GM18867 (cell line): ENCODE measurements around the gene PRPF6.

ENCODE experiments used
- ATAC-seq: cut with Tn5 transposase; IDR thresholded peaks from one replicate; pipeline ENCODE4 v1.9.1; 2021; ENCODE audit warnings: mild to moderate bottlenecking, moderate library complexity; ENCODE audit not compliant: unreplicated experiment

PRPF6 gene, protein sequence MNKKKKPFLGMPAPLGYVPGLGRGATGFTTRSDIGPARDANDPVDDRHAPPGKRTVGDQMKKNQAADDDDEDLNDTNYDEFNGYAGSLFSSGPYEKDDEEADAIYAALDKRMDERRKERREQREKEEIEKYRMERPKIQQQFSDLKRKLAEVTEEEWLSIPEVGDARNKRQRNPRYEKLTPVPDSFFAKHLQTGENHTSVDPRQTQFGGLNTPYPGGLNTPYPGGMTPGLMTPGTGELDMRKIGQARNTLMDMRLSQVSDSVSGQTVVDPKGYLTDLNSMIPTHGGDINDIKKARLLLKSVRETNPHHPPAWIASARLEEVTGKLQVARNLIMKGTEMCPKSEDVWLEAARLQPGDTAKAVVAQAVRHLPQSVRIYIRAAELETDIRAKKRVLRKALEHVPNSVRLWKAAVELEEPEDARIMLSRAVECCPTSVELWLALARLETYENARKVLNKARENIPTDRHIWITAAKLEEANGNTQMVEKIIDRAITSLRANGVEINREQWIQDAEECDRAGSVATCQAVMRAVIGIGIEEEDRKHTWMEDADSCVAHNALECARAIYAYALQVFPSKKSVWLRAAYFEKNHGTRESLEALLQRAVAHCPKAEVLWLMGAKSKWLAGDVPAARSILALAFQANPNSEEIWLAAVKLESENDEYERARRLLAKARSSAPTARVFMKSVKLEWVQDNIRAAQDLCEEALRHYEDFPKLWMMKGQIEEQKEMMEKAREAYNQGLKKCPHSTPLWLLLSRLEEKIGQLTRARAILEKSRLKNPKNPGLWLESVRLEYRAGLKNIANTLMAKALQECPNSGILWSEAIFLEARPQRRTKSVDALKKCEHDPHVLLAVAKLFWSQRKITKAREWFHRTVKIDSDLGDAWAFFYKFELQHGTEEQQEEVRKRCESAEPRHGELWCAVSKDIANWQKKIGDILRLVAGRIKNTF

GRCh38 chr20:63980806-63981728 is at the start of gene PRPF6:
Gene PRPF6, plus strand, starts transcription at chr20:63981132. Its CDS starts 114 bp downstream, at chr20:63981246.
- peak; percentile 60 for ATAC-seq

- ATAC-seq = no peak
These were observed 49.2 kb upstream of the PRPF6 start for GRCh38 chr20:63931735-63932134.

GRCh38 chr20:63932606-63933160 is 48.2 kb upstream of the PRPF6 start:
- no peak for ATAC-seq

GRCh38 chr20:63933646-63934045 is 47.3 kb upstream of the PRPF6 start:
- no peak for ATAC-seq

DNA sequence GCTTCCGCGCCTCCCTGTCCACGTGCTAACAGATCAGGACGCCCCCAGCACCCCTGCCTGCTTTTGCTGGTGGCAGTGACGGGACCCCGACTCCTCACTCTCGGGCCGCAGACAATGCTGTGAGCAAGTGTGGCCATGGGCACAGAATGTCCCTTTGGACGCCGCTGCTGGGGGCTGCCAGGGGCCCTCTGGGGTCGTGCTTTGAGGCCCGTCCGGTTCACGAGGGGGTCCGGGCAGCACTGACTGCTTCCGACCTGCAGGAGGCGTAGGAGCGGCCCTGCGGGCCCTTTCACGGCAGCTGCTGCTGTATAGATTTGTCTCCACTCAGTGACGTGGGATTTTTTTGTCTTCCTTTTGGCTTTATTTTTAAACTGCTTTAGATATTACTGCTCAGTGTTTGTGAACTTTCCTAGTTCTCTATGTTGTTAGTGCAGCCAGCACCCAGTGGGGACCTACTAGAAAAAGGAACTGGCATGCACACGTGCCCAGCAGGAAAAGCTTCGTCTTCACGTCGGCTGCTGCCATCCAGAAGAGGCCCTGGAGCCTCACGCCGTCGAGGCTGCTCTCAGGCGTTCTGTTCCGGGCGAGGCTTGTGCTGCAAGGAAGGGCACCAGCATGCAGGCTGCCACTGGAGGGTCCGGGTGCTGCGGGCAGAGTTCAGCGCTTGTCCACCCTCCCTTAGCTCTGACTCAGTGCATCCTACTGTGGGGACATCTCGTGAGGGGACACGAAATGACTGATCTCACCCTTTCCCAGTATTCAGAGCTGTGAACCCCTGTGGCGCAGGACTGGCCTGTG is 46.5 kb upstream of the PRPF6 start:
- no peak for ATAC-seq

DNA sequence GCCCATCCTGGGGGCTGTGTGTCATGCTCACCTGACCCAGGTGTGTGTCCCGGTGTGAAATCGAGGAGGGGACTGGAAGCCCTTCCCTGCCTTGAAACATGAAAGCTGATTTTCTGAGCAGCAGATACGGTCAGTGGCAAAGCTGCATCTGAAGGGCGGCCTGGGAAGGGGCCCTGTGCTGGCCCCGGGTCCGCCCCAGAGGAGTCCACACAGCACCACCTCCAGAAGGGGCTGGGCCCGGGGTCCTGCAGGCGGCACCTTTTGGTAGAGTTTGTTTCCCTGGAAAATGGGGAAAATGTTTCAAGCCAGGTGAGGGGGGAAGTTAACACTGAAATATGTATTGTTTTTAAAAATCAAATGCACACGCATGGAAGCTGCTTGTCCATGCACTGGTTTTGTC is 45.5 kb upstream of the PRPF6 start:
- no peak for ATAC-seq

- ATAC-seq = no peak
These were observed 43.3 kb upstream of the PRPF6 start for GRCh38 chr20:63937596-63937995.

DNA sequence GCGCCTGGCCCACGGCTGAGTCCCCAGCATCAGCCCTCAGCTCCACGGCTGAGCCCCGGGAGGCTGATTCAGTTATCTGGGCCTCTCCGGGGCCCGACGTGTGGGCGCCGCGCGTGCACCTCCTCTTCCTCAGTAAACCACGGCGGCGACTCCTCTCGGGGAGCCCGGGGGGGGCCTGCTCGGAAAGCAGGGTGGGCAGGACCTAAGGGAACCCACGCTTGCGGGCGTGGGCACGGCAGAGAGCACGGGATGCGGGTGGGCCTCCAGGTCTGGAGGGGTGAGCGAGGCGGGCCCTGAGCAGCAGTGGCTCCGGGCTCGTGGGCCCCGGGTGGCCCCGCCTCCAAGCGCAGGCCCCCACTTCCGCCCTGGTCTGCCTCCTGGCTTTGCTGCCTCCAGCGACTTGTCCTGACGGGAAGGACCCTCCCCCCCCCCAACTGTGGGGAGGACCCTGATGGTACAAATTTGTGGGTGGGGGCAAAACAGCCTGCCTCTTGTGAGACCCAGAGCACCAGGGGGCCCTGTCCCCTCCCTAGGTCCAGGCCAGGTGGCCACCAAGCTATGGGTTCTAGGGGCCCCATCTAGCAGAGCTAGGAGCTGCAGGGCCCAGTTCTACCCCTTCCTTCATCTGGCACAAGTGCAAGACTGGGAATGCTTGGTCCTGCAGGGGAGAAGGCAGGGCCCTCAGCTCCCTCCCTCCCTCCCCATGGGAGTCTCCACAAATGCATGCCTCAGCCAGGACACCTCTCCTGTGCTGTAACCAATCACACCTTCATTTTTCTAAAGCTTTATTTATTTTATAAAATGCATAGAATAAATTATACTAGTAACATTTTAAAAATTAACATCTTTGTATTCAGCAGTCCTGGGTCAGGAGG is 41.6 kb upstream of the PRPF6 start:
- ATAC-seq = no peak

- ATAC-seq = no peak
These were observed 40.9 kb upstream of the PRPF6 start for GRCh38 chr20:63940071-63940471.

GRCh38 chr20:63940472-63941266 is 40.3 kb upstream of the PRPF6 start:
- no peak for ATAC-seq

- no peak for ATAC-seq
These were observed 39.5 kb upstream of the PRPF6 start for GRCh38 chr20:63941282-63942081.

- ATAC-seq = no peak
These were observed 38.5 kb upstream of the PRPF6 start for GRCh38 chr20:63942250-63942951.

DNA sequence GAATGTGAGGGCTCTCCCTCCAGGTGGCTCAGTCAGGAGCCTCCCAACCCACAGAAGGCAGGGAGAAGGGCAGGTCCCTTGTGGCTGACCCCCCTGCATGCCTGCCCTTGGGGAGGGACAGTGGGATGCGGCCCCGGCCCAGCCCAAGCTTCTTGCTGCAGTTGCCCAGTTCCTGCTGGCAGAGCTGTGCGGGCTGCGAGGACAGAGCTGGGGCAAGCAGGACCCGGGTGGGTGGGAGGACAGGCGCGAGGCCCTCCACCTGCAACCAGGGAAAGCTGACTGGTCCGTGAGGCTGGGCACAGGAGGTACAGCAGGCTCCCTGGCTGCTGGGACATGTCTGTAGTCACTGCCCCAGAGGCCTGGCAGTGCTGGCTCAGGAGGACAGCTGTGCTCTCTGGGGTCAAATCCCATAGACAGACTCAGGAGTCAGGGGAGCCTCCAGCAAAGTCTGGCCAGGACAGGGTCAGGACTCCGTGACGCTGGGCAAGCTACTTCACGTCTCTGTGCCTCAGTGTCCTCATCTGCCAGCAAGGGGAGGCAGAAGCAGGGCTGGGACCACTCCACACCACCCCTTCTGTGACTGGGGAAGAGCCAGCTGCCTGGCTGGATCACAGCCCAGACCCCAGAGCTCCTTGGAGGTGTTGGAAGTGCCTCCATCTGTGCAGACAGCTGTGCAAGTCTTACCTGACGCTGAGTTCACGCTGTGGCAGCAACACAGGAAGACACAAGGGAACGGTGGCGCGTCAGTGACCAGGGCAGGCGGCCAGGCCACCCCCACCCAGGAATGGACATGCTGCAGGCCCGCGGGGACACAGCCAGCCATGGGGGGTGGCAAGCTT is 37.7 kb upstream of the PRPF6 start:
- ATAC-seq = no peak

DNA sequence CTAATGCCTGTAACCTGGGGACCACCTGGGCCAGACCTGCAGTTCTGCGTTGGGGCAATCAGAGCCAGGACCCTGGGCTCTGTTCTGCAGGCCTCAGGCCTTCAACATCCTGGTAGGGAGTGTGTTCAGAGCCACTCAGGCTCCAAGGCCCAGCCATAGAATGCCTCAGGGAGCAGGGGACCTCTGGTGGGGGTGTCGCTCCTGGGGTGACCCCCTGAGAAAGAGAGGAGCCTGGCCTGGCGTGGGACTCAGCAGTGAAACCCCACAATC is 37.2 kb upstream of the PRPF6 start:
- no peak for ATAC-seq

GRCh38 chr20:63944078-63944941 is 36.6 kb upstream of the PRPF6 start:
- ATAC-seq = no peak
